Naive thymus-derived CD4-positive, alpha-beta T cell (primary cell): ENCODE measurements around the gene SDR39U1. TPM values are rescaled to one million over a fixed set of nuclear protein-coding genes. Genes with fewer than 3 reads are reported as not detected.

Experiments
- ATAC-seq: fragments of 150-1000 bp; cut with Tn5 transposase; 2 replicates; pipeline ENCODE4 v1.10.0; 2021; ENCODE audit warnings: mild to moderate bottlenecking, moderate library complexity
- CTCF ChIA-PET: fragments of 350-600 bp; sonication (Branson Sonifier 250); formaldehyde crosslinking; loops from one replicate; lab custom pipeline; 2021; ENCODE audit warnings: antibody characterized with exemption; lab: Charles Lee
- POLR2A ChIA-PET: fragments of 350-600 bp; sonication (Branson Sonifier 250); formaldehyde crosslinking; loops from one replicate; lab custom pipeline; 2021; ENCODE audit warnings: antibody characterized with exemption, inconsistent platforms; lab: Charles Lee
- DNase-seq, 9 donors: peaks; one replicate each; pipeline versions ENCODE4 v3.0.0 to v3.0.0-alpha.2; 2020 to 2022; ENCODE audit warnings: mixed read lengths in 1 of 9
- H3K27ac ChIP-seq: one replicate; pipeline ENCODE4 v1.7.0; 2013; ENCODE audit warnings: mild to moderate bottlenecking, low read depth, low read length, moderate library complexity
- H3K27me3 ChIP-seq, 2 donors: one replicate each; pipeline ENCODE4 v1.7.0; 2013; ENCODE audit warnings: low read length in 2 of 2, mild to moderate bottlenecking in 2 of 2, moderate library complexity in 2 of 2; ENCODE audit not compliant: control insufficient read depth in 2 of 2, insufficient read depth in 2 of 2
- H3K36me3 ChIP-seq, 3 experiments: 1 replicate in 2 of 3; 2 replicates in 1 of 3; pipeline ENCODE4 v1.7.0; 2013; ENCODE audit warnings: low read length in 3 of 3, mild to moderate bottlenecking in 3 of 3, moderate library complexity in 1 of 3; ENCODE audit not compliant: insufficient read depth in 3 of 3, control insufficient read depth in 2 of 3
- H3K4me1 ChIP-seq, 2 donors: one replicate each; pipeline ENCODE4 v1.7.0; 2013; ENCODE audit warnings: low read length in 2 of 2, mild to moderate bottlenecking in 2 of 2, moderate library complexity in 1 of 2; ENCODE audit not compliant: control insufficient read depth in 2 of 2, insufficient read depth in 2 of 2
- H3K4me3 ChIP-seq: 2 replicates; pipeline ENCODE4 v1.7.0; 2013; ENCODE audit warnings: mild to moderate bottlenecking, low read length
- H3K9me3 ChIP-seq, 3 experiments: 1 replicate in 2 of 3; 2 replicates in 1 of 3; pipeline ENCODE4 v1.7.0; 2013; ENCODE audit warnings: low read length in 3 of 3; ENCODE audit not compliant: control insufficient read depth in 2 of 3
- H3K27ac Mint-ChIP-seq, 9 donors: one replicate each; pipeline ENCODE4 v1.8.0; 2020 to 2022; ENCODE audit warnings: mixed read lengths in 9 of 9, mild to moderate bottlenecking in 8 of 9, moderate library complexity in 5 of 9, inconsistent platforms in 2 of 9
- H3K27me3 Mint-ChIP-seq, 5 donors: one replicate each; pipeline ENCODE4 v1.8.0; 2021 to 2022; ENCODE audit warnings: mixed read lengths in 5 of 5, mild to moderate bottlenecking in 1 of 5
- H3K36me3 Mint-ChIP-seq, 5 donors: one replicate each; pipeline ENCODE4 v1.8.0; 2020 to 2022; ENCODE audit warnings: mixed read lengths in 5 of 5, mild to moderate bottlenecking in 3 of 5, inconsistent platforms in 1 of 5
- H3K4me1 Mint-ChIP-seq, 7 donors: one replicate each; pipeline ENCODE4 v1.8.0; 2020 to 2022; ENCODE audit warnings: mixed read lengths in 7 of 7, mild to moderate bottlenecking in 3 of 7, inconsistent platforms in 1 of 7
- H3K4me3 Mint-ChIP-seq, 10 donors: one replicate each; pipeline ENCODE4 v1.8.0; 2020 to 2022; ENCODE audit warnings: mild to moderate bottlenecking in 10 of 10, mixed read lengths in 10 of 10, moderate library complexity in 6 of 10, inconsistent platforms in 2 of 10
- H3K9me3 Mint-ChIP-seq, 11 donors: one replicate each; pipeline ENCODE4 v1.8.0; 2020 to 2022; ENCODE audit warnings: mixed read lengths in 11 of 11, mild to moderate bottlenecking in 4 of 11, inconsistent platforms in 1 of 11, moderate library complexity in 1 of 11
- intact Hi-C, 2 donors: fragments of 100-400 bp; cut with micrococcal nuclease; formaldehyde crosslinking; loops; one replicate each; pipeline ENCODE4 v1.15.1; 2023
- polyA plus RNA-seq, 2 donors: library from polyadenylated mRNA; unstranded; fragments of 300-500 nt; fragmentation: Illumina TruSeq; gene quantifications; one replicate each; pipeline ENCODE4 v1.2.3, GENCODE V29; 2021
- total RNA-seq, 6 experiments: library from RNA in 5 of 6; stranded (reverse) in 5 of 6; gene quantifications; 1 replicate in 5 of 6; 2 replicates in 1 of 6; pipeline ENCODE4 v1.2.3 and lab custom pipeline; 2021 to 2026

Gene SDR39U1
- total and polyA plus RNA-seq, 7 experiments from 2014 or later, result 64.7 to 137 (median 96.2) TPM

DNA sequence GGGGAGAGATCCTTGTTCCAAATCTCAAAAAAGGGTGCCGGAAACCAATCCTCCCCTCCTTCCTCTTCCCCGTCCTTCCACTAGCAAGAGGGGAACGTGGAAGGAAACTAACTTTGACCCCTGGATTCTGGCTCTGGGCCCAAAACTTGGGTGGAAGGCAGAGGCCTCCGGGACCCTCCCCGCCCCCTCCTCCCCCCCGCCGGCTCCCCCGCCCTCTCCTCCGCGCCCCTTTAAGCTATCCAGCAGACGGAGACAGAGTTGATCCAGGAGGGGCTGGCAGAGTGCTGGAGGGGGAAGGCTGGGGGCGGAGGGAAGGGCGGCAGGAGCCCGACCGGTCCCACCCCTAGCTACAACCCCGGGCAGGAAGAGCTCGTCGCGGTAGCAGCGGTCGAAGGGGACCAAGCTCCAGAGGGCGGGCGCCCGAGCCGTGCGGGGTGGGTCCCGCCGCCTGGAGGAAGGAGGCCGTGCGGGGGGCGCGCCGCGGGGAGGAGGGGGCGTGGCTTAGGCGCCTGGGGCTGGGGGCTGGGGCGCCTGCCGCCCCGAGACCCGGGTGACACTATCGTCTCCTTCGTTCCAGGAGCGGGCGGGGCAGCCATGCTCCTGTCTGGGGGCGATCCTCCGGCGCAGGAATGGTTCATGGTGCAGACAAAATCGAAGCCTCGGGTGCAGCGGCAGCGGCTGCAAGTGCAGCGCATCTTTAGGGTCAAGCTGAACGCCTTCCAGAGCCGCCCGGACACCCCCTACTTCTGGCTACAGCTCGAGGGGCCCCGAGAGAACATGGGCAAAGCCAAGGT, 43.7 kb downstream of the SDR39U1 start, which contains the start of gene NYNRIN:
Gene NYNRIN (plus strand): TSS at position 351 of the 794 bp plus-strand sequence. CDS start 244 bp downstream, at position 595.
- DNase-seq, result peak in 7 of 9 donors; percentile 17 to 46 (median 35)
- peak within 1 kb of the TSS; percentile 43 for H3K27ac ChIP-seq
- no peaks in the 10 kb centered on the region for H3K27me3 ChIP-seq
- peaks cover 0 to 18% (median 15%) of the 10 kb centered on the region in 7 donors for H3K4me1 Mint-ChIP-seq
- H3K4me1 ChIP-seq, result peaks cover 0 to 5% of the 10 kb centered on the region in 2 donors
- no peaks in the 10 kb centered on the region for H3K9me3 ChIP-seq
- peaks cover 0 to 61% (median 8%) of the 10 kb centered on the region in 5 donors for H3K27me3 Mint-ChIP-seq
- ChIA-PET POLR2A (no interaction called here), CTCF (no interaction called here)
- peak within 1 kb of the TSS; percentile 71 to 84 (median 76) for H3K4me3 Mint-ChIP-seq
- H3K36me3 Mint-ChIP-seq, result no peaks in the 10 kb centered on the region
- H3K36me3 ChIP-seq, result no peaks in the 10 kb centered on the region
- no peaks in the 10 kb centered on the region for H3K9me3 Mint-ChIP-seq
- peak within 1 kb of the TSS in 1 of 9 donors; percentile 90 for H3K27ac Mint-ChIP-seq
- peak within 1 kb of the TSS; percentile 37 for H3K4me3 ChIP-seq
- ATAC-seq, result peak; percentile 78
- intact Hi-C loops, result loop anchor here in 1 of 2 donors (1.0 kb wide), 1 partner anchor 28 kb away; no protein-coding TSS in a partner anchor

DNA sequence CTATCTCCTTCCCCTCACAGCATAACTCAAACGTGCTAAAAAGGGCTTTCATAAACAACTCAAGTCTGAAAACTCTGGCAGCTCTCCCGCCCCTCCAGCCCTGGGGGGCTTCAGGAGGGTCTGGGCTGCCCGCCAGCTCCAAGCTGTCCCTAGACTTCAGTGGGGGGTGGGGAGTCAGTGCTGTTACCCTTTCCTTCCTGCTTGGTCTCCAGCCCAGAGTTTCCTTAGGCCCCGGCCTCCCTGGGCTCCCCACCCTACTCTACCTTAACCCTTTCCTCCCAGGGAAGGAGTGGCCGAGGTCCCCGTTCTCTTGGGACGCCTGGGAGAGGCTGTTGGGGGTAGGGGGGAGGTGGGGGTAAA, 44.3 kb downstream of the SDR39U1 start:
- POLR2A ChIA-PET, result no interaction called here
- CTCF ChIA-PET, result no interaction called here
- intact Hi-C loops, result no loop called here
- ATAC-seq (no peak), DNase-seq (no peak)
- no peaks in the 10 kb centered on the region for H3K9me3 Mint-ChIP-seq
- peak overlapping the region in 6 of 10 donors; percentile 4 to 72 (median 37) for H3K4me3 Mint-ChIP-seq
- Histone ChIP-seq H3K9me3 (no peaks in the 10 kb centered on the region), H3K4me1 (peaks cover 0 to 5% of the 10 kb centered on the region in 2 donors), H3K36me3 (no peaks in the 10 kb centered on the region), H3K4me3 (no peak overlapping the region), H3K27me3 (no peaks in the 10 kb centered on the region), H3K27ac (no peak overlapping the region)
- H3K27me3 Mint-ChIP-seq, result peaks cover 0 to 59% (median 8%) of the 10 kb centered on the region in 5 donors
- H3K4me1 Mint-ChIP-seq, result peaks cover 0 to 18% (median 15%) of the 10 kb centered on the region in 7 donors
- H3K27ac Mint-ChIP-seq, result no peak overlapping the region
- no peaks in the 10 kb centered on the region for H3K36me3 Mint-ChIP-seq

DNA sequence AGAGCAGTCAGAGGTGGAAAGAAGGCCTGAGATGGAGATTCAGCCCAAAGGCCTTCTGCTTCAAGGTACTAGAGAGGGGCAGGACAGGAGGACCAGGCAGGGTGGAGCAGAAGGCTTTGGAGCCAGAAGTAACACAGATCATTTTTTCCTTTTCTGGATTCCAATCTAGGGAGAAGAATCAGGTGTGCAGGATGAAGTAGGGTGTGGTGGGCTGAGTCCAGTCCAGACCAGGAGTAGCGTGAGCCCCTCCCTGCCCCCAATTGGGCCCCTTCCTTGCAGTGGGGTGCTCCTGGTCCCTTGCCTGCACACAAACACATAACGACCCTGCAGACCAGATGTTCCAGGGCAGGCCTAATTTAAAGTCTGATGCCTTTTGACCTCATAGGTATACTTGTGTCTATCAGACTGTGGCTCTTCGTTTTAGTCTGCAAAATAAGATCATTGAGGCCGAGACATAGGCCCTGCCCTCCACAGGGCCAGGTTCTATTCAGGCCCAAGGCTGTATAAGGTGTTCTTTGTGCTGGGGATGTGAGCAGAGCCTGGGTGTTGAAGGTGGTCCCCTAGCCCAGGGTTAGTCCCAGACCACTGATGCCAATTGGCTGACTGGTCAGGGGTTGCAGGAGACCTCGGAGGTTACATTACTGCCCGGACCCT, 44.8 kb downstream of the SDR39U1 start:
- H3K36me3 ChIP-seq, result no peaks in the 10 kb centered on the region
- Mint-ChIP-seq H3K27me3 (peaks cover 0 to 54% (median 8%) of the 10 kb centered on the region in 5 donors), H3K4me3 (peak overlapping the region in 9 of 10 donors; percentile 2 to 73 (median 45)), H3K27ac (peak overlapping the region in 1 of 9 donors; percentile 32), H3K9me3 (no peaks in the 10 kb centered on the region), H3K36me3 (no peaks in the 10 kb centered on the region), H3K4me1 (peaks cover 0 to 18% (median 15%) of the 10 kb centered on the region in 7 donors)
- no peaks in the 10 kb centered on the region for H3K9me3 ChIP-seq
- ATAC-seq, result no peak
- no peak overlapping the region for H3K27ac ChIP-seq
- ChIA-PET POLR2A (no interaction called here), CTCF (no interaction called here)
- H3K27me3 ChIP-seq, result no peaks in the 10 kb centered on the region
- H3K4me1 ChIP-seq, result peaks cover 0 to 5% of the 10 kb centered on the region in 2 donors
- no peak for DNase-seq
- intact Hi-C loops, result no loop called here
- H3K4me3 ChIP-seq, result no peak overlapping the region

DNA sequence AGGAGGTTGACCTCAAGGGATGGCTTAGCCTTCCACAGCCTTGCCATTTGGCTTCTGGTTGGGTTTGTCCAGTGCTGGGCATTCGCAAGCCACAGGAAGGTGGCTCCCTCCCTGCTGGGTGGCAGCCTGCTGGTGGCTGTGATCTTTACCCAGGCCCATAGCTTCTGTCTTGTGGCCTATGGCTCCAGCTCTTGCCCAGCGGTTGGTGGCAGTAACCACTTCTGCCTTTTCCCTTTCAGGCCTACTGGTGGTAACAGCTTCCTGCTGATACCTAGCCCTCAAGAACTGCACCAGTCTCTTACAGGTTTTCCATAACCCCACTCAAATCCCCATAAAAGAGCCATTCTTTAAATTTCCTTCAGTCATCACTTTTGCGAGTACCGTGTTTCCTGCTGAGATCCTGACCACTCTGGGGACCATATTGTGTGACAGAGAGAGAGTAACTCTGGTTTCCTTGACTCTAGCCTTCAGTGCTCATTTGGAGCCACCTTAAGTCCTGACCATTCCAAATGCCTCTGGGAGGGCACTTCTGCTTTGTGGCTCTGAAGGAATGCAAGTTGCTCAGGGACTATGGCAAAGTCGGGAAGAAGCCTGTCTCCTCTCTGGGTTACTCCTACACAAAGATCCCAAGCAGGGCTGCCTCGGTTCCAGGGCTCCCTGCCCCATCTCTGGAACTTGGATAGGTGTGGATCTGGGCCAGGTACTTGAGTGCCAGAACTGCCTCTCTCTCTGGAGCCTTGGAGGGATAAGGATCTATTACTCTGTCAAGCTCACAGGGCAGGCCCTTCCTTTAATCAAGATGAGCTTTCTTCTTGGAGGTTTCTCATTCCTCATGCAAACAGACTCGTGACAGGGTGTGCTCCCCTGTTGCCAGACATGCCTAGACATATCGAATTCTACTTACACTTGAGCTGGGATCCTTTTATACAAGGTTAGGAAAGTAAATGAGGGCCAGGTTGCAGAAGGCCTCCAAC, 46.7 kb downstream of the SDR39U1 start:
- CTCF ChIA-PET, result no interaction called here
- DNase-seq, result no peak
- H3K27ac Mint-ChIP-seq, result no peak overlapping the region
- H3K27me3 Mint-ChIP-seq, result peaks cover 5 to 50% (median 12%) of the 10 kb centered on the region in 5 donors
- H3K4me3 ChIP-seq, result no peak overlapping the region
- peaks cover 0 to 18% (median 9%) of the 10 kb centered on the region in 7 donors for H3K4me1 Mint-ChIP-seq
- no peaks in the 10 kb centered on the region for H3K36me3 ChIP-seq
- ATAC-seq, result peak; percentile 50
- no peak overlapping the region for H3K27ac ChIP-seq
- H3K27me3 ChIP-seq, result no peaks in the 10 kb centered on the region
- H3K4me1 ChIP-seq, result peaks cover 0 to 5% of the 10 kb centered on the region in 2 donors
- no peaks in the 10 kb centered on the region for H3K36me3 Mint-ChIP-seq
- POLR2A ChIA-PET, result interaction anchor here (0.7 kb wide), 1 partner anchor 74 kb away, joined by 3 read pairs; no protein-coding TSS in a partner anchor
- intact Hi-C loops, result no loop called here
- H3K9me3 ChIP-seq, result no peaks in the 10 kb centered on the region
- H3K9me3 Mint-ChIP-seq, result no peaks in the 10 kb centered on the region
- H3K4me3 Mint-ChIP-seq, result no peak overlapping the region

DNA sequence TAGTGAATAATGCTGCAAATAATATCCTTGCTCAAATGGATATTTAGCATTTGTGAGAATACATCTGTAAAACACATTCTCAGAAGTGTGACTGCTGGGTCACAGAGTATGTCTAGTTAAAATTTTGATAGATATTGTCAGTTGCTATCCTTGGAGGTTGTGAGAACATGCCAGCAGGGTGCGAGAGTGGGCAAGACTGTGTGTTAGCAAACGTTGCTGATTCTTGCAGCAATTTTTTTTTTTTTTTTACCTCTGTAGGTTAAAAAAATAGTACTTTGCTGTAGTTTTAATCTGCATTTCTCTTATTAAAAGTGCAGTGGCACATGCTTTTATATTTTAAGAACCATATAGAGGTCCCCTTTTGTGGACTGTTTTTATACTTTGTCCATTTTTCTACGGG, 48.3 kb downstream of the SDR39U1 start:
- peaks cover 0 to 2% of the 10 kb centered on the region in 2 donors for H3K4me1 ChIP-seq
- CTCF ChIA-PET, result no interaction called here

More for the DNA sequence above, 48.3 kb downstream of the SDR39U1 start:
- Mint-ChIP-seq H3K9me3 (no peaks in the 10 kb centered on the region), H3K27ac (no peak overlapping the region), H3K4me1 (peaks cover 0 to 9% (median 3%) of the 10 kb centered on the region in 7 donors), H3K27me3 (peaks cover 5 to 49% (median 12%) of the 10 kb centered on the region in 5 donors), H3K4me3 (no peak overlapping the region), H3K36me3 (no peaks in the 10 kb centered on the region)
- intact Hi-C loops, result no loop called here
- DNase-seq, result no peak
- Histone ChIP-seq H3K27ac (no peak overlapping the region), H3K9me3 (no peaks in the 10 kb centered on the region), H3K4me3 (no peak overlapping the region), H3K36me3 (no peaks in the 10 kb centered on the region), H3K27me3 (no peaks in the 10 kb centered on the region)
- POLR2A ChIA-PET, result no interaction called here
- ATAC-seq, result no peak
